ENCODE results near the gene ATP5MC2. TPM values are rescaled to one million over a fixed set of nuclear protein-coding genes. Genes with fewer than 3 reads are reported as not detected.
"Not testable (repeated sequence)": the region's sequence is repeated elsewhere in the genome, so short reads cannot be mapped to it uniquely, and the experiment has no call there.

Gene ATP5MC2
- 365 TPM for total RNA-seq
- long read RNA-seq, transcript ATP5MC2-203 (4 exons, 1,976 nt) = minor isoform, 31 of 194 reads
- long read RNA-seq, transcript ATP5MC2-202 (5 exons, 878 nt) = major isoform, 145 of 194 reads
- long read RNA-seq, partial matches to known transcripts = 9 of 194 reads
- long read RNA-seq, other reads (novel, unspliced or antisense) = 7 of 194 reads

DNA sequence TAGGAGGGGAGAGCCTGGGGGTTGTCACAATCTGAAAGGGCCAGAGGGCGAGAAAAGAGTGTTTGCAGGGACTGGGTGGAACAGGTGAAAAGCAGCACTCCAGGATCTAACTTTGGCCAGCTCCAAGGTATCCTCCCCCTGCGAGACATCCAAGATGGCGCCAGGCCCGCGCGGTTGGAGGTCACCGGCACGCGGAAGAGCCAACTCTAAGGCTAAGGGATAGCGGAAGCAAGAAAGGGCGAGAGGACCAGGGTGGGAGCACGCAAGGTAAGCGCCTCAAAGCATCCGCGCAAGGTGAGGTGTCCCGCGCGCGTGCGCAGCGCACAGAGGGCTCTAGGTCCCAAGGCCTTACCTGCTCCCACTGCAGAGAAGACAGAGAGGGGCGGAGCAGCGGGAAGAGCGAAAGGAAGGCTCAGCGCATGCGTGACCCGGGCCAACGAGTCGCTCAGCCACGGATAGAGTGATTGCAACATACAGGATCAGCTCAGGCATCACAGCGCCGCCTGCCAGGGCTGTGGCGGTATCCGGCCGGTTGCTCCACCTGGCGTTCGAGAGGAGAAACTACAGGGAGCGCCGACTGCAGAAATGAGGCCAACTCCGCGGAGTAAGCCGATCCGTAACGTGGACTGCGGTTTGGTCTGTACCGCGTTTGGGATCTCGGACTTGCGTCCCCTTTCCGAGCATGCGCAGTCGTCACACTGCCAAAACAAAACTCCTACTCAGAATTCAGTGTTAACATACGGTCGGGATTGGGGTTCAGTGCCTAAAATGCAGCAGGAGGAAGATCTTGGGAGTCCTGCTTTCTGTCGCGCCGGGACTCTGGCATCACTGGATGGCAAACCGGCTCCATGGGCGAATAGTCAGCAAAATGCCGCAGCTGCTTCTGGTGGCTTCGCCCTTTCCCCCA is at the start of gene ATP5MC2:
Gene ATP5MC2, minus strand, starts transcription at position 383 of the 907 bp plus-strand sequence. CDS start 3,469 bp downstream, outside the sequence.
- peak; percentile 99 for DNase-seq (ENCODE audit: low spot score)
- intact Hi-C loops (cut with DNase I) = loop anchor here (1.0 kb wide), 2 partner anchors 50 to 133 kb away; partner anchors contain the start of gene ATF7

DNA sequence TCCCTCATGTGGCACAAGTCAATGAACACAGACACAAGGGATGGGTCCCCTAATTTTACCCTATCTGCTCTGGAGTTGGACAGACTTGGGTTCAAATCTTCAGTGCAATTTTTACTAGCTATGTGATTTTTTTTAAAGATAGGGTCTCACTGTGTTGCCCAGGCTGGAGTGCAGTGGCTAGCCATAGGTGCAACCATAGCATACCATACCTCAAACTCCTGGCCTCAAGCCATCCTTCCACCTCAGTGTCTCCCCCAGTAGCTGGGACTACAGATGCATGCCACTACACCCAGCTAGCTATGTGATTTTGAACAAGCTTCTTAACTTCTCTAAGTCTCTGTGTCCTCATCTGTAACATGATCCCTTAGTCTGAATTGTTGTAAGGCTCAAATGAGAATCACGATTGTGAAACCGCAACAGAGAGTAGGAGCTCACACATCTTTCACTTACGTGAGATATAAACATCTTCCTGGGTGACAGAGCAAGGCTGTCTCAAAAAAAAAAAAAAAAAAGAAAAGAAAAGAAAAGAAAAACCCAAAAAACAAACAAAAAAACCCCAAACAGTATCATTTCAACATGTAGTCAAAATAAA is 46.7 kb upstream of the ATP5MC2 start:
- no peak for DNase-seq (ENCODE audit: low spot score)
- intact Hi-C loops (cut with DNase I) = no loop called here

DNA sequence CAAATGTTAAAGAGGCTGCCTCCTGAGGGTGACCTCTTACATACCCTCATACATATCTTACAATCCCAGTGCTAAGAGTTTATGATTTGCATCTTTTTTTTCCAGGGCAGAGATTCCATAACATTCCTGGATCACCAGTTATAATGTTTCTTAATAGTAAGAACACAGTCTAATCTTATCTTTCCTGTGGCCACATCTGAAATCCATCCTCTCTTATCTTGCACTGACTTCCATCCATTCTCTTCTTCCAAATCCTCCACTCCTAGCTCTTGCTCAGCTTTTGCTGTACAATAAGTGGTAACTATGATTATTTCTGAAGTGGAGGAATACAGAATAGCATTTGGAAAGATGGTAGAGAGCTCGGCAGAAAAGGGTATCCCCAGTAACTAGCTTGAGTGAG is 45.1 kb upstream of the ATP5MC2 start:
- DNase-seq (ENCODE audit: low spot score) = no peak
- intact Hi-C loops (cut with DNase I) = no loop called here

DNA sequence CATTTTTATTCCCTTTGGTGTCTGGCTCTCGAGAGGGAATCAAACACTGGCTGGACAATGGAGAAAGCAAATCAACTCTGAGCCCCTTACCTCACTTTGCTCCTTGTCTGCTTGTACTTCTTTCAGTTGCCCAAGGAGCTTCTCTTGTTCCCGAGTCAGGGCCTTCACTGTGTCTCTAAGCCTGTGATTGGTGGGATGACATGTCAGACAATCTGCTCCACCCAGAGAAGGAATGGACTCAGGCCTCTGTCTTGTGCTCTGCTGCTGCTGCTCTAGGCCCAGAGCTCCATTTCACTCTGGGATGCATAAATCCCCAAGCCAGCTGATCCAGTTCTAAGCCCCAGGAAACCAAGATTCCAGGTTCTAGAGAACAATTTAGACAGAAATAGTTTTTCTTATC is 43.8 kb upstream of the ATP5MC2 start:
- intact Hi-C loops (cut with DNase I) = no loop called here
- DNase-seq (ENCODE audit: low spot score) = no peak

DNA sequence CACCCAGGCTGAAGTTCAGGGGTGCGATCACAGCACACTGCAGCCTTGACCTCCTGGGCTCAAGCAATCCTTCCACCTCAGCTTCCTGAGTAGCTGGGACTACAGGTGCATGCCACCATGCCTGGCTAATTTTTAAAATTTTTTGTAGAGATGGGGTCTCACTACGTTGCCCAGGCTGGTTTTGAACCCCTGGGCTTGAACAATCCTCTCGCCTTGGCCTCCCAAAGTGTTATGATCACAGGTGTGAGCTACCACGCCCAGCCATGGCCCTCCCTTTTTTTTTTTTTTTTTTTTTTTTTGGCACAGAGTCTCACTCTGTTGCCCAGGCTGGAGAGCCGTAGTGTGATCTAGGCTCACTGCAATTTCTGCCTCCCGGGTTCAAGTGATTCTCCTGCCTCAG is 42.7 kb upstream of the ATP5MC2 start:
- DNase-seq (ENCODE audit: low spot score); intact Hi-C loops (cut with DNase I): not testable (repeated sequence)

DNA sequence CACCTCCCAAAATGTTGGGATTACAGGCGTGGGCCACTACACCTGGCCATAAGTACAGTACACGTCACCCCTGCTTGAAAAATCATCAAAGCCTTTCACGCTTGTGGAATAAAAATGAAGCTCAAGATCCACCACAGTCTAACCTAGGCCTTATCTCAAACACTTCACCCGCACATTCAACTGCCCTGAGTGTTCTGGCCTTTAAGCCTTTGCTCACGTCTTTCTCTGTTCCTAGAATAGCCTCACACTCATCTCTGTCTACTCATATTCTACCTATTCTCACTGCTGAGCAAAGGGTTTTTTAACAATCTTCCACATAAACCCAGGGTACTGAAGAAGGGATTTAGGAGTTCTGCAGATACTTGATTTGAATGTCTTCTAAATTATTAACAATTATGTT is 41.4 kb upstream of the ATP5MC2 start:
- DNase-seq (ENCODE audit: low spot score) = no peak
- intact Hi-C loops (cut with DNase I) = no loop called here

DNA sequence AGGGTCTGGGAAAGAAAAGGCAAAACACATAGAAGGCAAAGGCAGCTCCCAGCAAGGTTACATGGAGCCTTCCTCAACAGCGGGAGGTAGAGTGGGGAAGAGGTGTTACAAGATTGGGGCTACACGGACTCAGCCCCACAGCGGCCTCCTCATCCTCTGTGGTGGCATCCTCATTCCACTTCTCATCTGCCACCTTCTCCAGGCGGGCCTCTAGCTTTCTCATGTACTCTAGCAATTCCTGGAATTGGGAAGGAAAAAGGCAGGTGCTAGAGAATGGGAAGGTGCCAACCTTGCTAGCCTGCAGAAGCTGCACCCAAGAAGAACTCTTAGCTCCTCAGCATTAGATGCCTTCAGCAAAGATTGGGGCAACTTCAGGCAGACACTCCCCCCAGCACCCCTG is 38.1 kb upstream of the ATP5MC2 start:
- intact Hi-C loops (cut with DNase I) = no loop called here

DNA sequence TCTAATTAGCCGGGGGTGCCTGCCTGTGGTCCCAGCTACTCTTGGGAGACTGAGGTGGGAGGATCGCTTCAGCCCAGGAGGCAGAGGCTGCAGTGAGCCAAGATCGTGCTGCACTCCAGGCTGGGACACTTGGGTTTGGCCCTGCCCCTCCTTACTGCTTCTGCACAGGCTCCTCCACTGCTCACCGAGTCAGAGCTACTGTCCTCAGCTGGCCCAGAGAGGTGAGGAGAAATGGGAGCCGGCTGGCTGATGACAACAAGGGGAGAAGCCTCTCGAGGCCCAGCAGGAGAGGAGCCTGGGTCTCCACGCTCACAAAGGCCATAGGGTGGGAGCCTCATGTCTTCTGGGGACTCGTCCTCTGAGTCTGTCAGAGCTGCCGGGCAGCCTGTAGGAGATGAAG is 37.6 kb upstream of the ATP5MC2 start:
- no peak for DNase-seq (ENCODE audit: low spot score)

More for the DNA sequence above, 38.1 kb upstream of the ATP5MC2 start:
- DNase-seq (ENCODE audit: low spot score) = peak; percentile 17

DNA sequence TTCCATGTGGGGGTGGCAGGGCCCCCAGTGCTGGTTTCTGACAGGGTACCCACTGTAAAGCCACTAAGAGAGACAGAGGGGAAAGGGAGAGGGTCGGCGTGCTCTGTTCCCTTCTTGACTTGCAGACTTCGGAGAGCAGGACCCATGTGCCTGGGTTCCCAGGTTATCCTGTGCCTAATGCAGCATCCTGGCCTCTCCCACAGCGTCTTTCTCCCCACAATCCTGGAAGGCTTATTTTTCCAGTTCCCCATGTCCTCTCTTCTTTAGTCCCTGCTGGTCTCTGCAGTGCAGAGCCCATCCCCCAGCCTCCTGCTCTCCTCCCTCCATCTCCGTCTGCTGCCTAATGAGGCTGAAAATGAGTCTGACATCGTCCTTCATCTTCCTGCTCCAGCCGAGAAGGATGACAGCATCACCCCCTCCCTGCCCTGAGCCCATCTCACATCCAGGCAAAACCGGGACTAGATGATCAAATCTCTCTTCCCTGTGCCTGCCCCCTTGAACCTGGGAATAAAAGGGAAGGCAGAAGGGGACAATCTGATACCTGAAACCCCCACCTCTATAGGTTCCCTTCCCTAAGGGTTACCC is 36.3 kb upstream of the ATP5MC2 start:
- no peak for DNase-seq (ENCODE audit: low spot score)
- intact Hi-C loops (cut with DNase I) = no loop called here

More for the DNA sequence above, 37.6 kb upstream of the ATP5MC2 start:
- intact Hi-C loops (cut with DNase I) = no loop called here

DNA sequence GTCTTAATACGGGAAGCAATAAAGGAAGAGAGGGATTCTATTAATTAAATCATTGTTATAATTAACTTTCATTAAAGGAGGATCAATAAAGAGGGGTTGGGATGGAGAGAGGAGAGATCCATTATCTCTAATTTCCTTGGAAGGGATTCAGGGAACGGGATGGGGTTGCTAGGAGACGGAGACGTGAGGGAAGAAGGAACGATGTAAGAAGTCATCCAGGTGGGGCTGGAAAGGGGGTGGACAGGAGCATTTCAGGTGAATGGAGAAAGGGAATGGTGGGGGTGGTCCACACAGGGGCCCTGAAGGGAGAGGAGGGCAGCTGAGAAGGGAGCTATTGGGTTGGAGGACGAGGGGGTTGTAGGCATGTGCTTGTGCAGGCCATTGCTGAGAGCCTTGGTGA is 34.2 kb upstream of the ATP5MC2 start:
- no peak for DNase-seq (ENCODE audit: low spot score)
- intact Hi-C loops (cut with DNase I) = no loop called here

DNA sequence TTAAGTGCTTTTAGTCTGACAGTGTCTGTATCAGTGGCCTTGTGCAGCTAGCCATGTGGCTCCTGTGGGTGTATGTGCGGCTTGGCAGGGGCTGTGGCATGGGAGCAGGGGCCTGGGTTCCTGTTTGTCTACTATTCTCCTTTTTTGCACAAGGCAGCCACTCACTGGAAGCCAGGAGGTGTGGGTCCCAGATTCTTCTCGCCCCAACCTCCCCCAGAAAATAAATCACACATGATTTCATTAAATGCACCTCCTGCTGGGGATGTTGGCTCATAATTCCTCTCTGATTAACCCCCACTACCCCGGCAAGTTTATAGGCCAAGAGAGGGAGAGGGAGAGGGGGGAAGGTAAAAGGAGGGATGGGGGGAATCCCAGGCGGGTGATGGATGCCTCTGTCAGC is 33.8 kb upstream of the ATP5MC2 start:
- no peak for DNase-seq (ENCODE audit: low spot score)
- intact Hi-C loops (cut with DNase I) = no loop called here

DNA sequence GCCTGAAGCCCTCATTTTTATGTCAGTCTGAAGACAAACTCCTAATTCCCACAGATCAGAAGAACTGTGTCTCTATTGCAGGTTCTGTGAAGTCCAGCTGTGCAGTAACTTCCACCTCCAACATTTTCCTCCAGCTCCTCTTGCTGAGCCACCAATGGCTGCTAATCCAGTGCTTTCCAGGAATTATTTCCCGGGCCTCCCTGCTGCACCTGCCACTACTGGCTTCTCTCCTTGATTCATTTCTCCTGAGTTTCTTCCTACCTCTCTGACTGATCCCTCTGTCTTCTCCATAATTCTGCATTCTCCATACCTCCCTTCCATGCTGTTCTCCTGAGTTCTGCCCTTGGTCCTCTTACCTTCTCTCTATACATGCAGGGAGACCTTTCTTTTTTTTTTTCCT is 30.2 kb upstream of the ATP5MC2 start:
- intact Hi-C loops (cut with DNase I) = no loop called here
- no peak for DNase-seq (ENCODE audit: low spot score)

DNA sequence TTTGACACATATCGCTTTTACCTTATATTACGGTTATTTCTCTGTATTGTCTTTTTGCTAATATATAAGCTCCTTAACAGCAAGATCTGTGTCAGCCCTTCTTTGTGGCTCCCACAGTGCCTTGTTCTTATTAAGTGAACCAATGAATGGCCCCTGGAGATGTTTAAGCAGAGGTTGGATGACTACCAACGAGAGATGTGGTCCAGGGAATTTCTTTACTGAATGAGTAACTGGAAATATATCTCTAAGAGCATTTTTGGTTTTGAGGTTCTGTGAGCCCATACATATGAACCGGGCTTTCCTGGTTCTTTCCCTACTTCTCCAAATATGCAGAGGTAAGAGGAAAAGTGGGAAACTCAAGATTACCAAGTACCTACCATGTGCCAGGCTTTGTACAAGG is 27.9 kb upstream of the ATP5MC2 start:
- intact Hi-C loops (cut with DNase I) = no loop called here
- DNase-seq (ENCODE audit: low spot score) = no peak

DNA sequence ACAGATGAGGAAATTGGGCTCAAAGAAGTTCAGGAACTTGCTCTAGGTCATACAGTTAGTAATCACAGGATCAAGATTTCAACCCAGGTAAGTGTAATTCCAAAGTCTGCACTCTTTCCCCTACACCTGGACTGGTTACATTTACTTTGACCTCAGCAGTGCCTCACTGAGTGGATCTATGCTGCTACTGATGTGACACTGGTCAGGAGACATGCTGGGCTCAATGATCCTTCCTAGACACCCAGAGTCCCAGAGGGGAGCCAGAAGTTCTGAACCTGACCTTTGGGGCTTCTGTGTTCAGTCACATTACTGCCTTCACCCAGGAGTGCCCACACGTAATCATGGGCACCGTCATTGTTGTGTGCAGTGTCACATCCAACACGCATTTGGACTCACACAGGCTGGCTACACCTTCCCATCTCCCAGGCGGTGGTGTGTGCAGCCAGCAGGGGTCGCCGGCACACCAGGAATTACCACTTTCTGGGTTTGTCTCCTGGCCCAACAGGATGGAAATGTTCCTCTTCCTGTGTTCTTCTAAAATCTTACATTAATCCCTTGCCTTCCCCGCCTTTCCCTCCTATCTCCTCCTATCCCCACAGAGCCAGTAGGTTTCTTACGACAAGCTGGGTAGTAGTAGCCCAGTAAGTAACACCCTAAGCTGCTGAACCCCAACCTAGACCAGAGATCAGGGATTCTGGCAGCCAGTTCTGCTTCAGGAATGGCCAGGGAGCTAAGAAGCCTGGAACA is 25.8 kb upstream of the ATP5MC2 start:
- intact Hi-C loops (cut with DNase I) = loop anchor here (1.0 kb wide), 1 partner anchor 42 kb away; no protein-coding TSS in a partner anchor
- DNase-seq (ENCODE audit: low spot score) = peak; percentile 83

DNA sequence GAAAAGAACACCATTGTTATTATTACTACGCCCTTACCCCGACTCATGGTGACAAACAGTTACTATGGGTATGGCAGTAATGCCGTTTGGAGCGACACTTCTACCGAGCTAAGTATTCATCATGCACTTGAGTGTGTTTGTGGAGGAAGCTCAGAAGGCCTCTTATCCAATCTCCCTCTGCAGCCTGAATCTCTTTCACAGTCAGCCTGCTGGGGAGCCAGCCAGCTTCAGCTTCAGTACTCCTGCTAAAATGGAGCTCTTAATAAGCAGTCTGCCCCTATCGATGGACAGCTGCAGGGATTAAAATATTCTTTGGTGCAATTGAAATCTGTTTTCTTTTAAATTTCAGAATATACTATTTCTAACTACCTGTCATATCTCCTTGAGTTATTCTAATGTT is 24.7 kb upstream of the ATP5MC2 start:
- DNase-seq (ENCODE audit: low spot score) = no peak
- intact Hi-C loops (cut with DNase I) = no loop called here

DNA sequence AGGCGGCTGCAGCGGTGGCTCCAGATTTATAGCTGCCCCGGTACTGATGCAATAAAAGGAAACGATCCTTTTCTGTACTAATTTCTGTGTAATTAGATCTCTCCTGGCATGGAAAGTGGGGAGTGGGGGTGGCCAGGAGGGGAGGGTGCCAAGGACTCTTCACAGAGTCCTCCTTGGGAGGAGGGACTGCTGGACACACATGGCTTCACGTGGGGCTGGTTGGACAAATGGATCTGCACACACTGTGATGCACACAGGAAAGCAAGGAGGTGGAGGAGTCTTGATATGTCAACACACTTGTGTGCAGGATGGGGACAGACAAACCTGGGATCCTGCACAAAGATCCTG is 23.8 kb upstream of the ATP5MC2 start:
- DNase-seq (ENCODE audit: low spot score) = no peak
- intact Hi-C loops (cut with DNase I) = no loop called here

DNA sequence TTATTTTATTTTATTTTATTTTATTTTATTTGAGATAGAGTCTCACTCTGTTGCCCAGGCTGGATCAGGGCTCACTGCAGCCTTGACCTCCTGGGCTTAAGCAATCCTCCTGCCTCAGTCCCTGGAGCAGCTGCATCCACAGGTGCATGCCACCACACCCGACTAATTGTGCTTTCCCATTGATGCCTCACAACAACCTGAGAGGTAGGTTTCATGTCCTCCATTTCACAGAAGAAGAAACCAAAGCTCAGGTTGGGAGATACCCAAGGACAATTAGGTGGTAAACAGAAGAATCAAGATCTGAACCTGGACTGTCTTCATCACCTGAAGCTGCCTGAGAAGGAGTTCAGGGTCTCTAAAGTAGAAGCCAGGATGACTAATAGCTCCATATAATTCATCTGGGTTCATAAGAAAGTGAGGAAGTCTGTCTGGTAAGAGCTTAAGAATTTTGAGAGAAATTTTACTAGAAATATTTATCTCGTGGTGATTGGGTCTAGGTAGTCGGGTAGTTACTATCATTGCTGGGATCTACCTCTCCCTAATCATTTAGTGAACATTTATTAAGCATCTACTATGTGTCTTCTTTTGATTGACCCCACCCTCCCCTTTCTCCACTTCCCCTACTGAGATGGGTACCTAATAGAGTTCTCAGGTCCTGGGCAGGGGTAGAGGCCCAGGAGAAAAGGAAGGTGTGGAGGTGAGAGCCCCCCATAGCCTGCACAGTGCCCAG is 23.2 kb upstream of the ATP5MC2 start:
- intact Hi-C loops (cut with DNase I) = no loop called here
- no peak for DNase-seq (ENCODE audit: low spot score)

DNA sequence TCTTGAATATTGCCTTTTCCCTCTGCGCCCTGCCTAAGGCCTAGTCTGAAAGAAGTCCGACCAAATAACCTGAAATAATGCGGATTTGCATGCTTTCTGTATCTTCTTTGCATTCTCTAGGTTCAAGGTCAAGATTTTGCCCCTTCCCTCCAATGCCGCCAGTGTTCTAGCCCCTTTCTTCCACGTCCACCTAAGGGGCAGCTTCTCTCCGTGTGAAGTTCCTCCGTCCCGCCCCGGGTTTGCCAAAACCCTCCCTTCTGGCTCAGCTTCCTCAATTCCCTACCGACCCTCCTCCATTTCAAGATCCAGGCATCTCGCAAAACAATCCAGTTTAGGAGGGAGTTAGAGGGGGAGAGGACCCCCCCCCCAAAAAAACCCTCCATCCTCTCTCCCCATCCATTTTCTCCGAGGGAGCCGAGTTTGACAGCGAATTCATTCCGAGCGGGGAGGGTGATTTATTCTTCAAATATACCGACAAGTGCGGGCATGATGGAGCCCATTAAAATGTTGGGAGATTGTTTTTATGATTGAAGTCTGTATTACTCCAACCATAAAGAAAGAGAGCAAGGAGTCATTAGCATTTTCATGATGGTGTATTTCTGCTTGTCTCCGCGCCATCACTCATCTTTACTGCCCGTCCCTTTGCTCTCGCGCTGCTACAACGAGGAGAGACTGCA is 20.9 kb upstream of the ATP5MC2 start:
- DNase-seq (ENCODE audit: low spot score) = no peak
- intact Hi-C loops (cut with DNase I) = no loop called here

DNA sequence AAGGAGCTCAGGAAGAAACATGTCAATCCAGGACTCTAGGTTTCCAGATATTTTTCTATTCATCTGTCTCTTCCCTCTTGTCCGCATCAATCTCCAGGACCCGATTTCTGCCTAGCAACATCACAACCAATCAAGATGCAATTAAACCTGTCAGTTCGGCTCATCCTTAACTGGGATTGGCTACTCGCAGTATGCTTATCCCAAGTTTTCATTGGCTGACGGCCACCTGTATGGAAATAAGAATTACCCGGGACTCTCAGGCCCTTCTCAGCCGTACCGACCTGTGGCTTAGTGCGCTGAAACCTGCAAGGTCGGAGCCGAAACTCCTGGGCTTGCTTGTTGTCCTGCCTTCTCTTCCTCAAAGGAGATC is 20.4 kb upstream of the ATP5MC2 start:
- intact Hi-C loops (cut with DNase I) = no loop called here
- no peak for DNase-seq (ENCODE audit: low spot score)
